Parathyroid adenoma (tissue), 2 donors: Measurements from ENCODE around the gene LRBA.

Source experiments
- H2AFZ ChIP-seq: fragments of 300-600 bp; sonication (generic); one replicate; pipeline ENCODE4 v1.7.0; 2017; ENCODE audit warnings: antibody characterized with exemption, mild to moderate bottlenecking
- H3K27ac ChIP-seq: fragments of 300-600 bp; sonication (generic); one replicate; pipeline ENCODE4 v1.7.0; 2017
- H3K27me3 ChIP-seq: fragments of 300-600 bp; sonication (generic); one replicate; pipeline ENCODE4 v1.7.0; 2017; ENCODE audit warnings: low read length; ENCODE audit not compliant: control insufficient read depth, insufficient read depth
- H3K36me3 ChIP-seq: fragments of 300-600 bp; sonication (generic); one replicate; pipeline ENCODE4 v1.7.0; 2017; ENCODE audit warnings: low read length; ENCODE audit not compliant: control insufficient read depth, insufficient read depth
- H3K4me1 ChIP-seq: fragments of 300-600 bp; sonication (generic); one replicate; pipeline ENCODE4 v1.7.0; 2017; ENCODE audit warnings: control low read depth
- H3K4me2 ChIP-seq: fragments of 300-600 bp; sonication (generic); one replicate; pipeline ENCODE4 v1.7.0; 2017; ENCODE audit warnings: low read length
- H3K4me3 ChIP-seq: fragments of 300-600 bp; sonication (generic); one replicate; pipeline ENCODE4 v1.7.0; 2017; ENCODE audit warnings: low read depth, low read length
- H3K79me2 ChIP-seq: fragments of 300-600 bp; sonication (generic); one replicate; pipeline ENCODE4 v1.7.0; 2017; ENCODE audit warnings: control low read depth
- H3K9ac ChIP-seq: fragments of 300-600 bp; sonication (generic); one replicate; pipeline ENCODE4 v1.7.0; 2017; ENCODE audit warnings: mild to moderate bottlenecking
- H3K9me3 ChIP-seq: fragments of 300-600 bp; sonication (generic); one replicate; pipeline ENCODE4 v1.7.0; 2017; ENCODE audit warnings: low read length; ENCODE audit not compliant: control insufficient read depth
- TF ChIP-seq, protein P1 (sequence below): fragments of 300-600 bp; sonication (generic); IDR thresholded peaks from one replicate; pipeline ENCODE4 v1.7.0; 2017; ENCODE audit warnings: antibody characterized with exemption, mild to moderate bottlenecking
- donor health status: primary hyperparathyroidism.

LRBA gene

GRCh38 chr4:150782921-150783320 lies 232.2 kb downstream of the LRBA start:
- Histone ChIP-seq H3K36me3 (no peaks in the 10 kb centered on the region), H3K79me2 (no peaks in the 10 kb centered on the region), H3K4me1 (peaks cover 4% of the 10 kb centered on the region), H2AFZ (no peak overlapping the region), H3K9ac (no peak overlapping the region), H3K4me3 (peak overlapping the region; percentile 17), H3K27ac (peak overlapping the region; percentile 3), H3K9me3 (no peaks in the 10 kb centered on the region), H3K27me3 (no peaks in the 10 kb centered on the region), H3K4me2 (peak overlapping the region; percentile 54)
- TF ChIP-seq, protein P1, sequence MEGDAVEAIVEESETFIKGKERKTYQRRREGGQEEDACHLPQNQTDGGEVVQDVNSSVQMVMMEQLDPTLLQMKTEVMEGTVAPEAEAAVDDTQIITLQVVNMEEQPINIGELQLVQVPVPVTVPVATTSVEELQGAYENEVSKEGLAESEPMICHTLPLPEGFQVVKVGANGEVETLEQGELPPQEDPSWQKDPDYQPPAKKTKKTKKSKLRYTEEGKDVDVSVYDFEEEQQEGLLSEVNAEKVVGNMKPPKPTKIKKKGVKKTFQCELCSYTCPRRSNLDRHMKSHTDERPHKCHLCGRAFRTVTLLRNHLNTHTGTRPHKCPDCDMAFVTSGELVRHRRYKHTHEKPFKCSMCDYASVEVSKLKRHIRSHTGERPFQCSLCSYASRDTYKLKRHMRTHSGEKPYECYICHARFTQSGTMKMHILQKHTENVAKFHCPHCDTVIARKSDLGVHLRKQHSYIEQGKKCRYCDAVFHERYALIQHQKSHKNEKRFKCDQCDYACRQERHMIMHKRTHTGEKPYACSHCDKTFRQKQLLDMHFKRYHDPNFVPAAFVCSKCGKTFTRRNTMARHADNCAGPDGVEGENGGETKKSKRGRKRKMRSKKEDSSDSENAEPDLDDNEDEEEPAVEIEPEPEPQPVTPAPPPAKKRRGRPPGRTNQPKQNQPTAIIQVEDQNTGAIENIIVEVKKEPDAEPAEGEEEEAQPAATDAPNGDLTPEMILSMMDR = no peak

DNA sequence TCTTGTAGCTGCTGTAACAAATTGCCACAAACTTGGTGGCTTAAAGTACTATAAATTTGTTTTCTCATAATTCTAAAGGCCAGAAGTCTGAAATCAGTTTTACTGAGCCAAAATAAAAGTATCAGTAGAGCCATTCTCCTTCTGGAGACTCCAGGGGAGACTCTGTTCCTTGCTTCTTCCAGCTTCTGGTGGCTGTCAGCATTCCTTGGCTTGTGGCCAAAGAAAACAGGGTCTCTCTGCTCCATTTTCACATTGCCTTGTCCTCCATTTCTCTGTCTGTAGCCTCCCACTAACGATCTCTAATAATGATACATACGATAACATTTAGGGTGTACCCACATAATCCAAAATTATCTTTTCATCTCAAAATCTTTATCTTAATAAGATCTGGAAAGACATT lies 232.8 kb downstream of the LRBA start:
- Histone ChIP-seq H3K9me3 (no peaks in the 10 kb centered on the region), H3K36me3 (no peaks in the 10 kb centered on the region), H3K9ac (no peak overlapping the region), H2AFZ (peak overlapping the region; percentile 38), H3K4me3 (peak overlapping the region; percentile 17), H3K27ac (peak overlapping the region; percentile 25), H3K4me1 (peaks cover 4% of the 10 kb centered on the region), H3K4me2 (peak overlapping the region; percentile 54), H3K27me3 (no peaks in the 10 kb centered on the region), H3K79me2 (no peaks in the 10 kb centered on the region)
- TF ChIP-seq, protein P1 = no peak

DNA sequence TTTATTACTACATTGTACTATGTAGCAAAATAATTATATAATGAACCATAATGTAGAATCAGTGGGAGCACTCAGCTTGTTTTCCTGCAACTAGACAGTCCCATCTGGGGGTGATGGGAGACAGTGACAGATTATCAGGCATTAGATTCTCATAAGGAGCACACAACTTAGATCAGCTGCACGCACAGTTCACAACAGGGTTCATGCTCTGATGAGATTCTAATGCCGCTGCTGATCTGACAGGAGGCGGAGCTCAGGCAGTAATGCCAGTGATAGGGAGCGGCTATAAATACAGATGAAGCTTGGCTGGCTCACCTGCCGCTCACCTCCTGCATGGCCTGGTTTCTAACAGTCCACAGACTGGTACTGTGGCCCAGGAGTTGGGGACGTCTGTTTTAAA lies 233.9 kb downstream of the LRBA start:
- TF ChIP-seq, protein P1 = no peak
- Histone ChIP-seq H3K79me2 (no peaks in the 10 kb centered on the region), H3K9me3 (no peaks in the 10 kb centered on the region), H3K27ac (no peak overlapping the region), H3K4me2 (no peak overlapping the region), H3K4me3 (no peak overlapping the region), H3K27me3 (no peaks in the 10 kb centered on the region), H3K36me3 (no peaks in the 10 kb centered on the region), H3K9ac (no peak overlapping the region), H3K4me1 (peaks cover 4% of the 10 kb centered on the region), H2AFZ (no peak overlapping the region)

- Histone ChIP-seq H3K4me2 (no peak overlapping the region), H3K79me2 (no peaks in the 10 kb centered on the region), H3K36me3 (no peaks in the 10 kb centered on the region), H3K4me3 (no peak overlapping the region), H3K9me3 (no peaks in the 10 kb centered on the region), H3K27ac (no peak overlapping the region), H2AFZ (no peak overlapping the region), H3K4me1 (peaks cover 4% of the 10 kb centered on the region), H3K27me3 (no peaks in the 10 kb centered on the region), H3K9ac (no peak overlapping the region)
- TF ChIP-seq, protein P1 = no peak
Measured at GRCh38 chr4:150779707-150780106, 235.4 kb downstream of the LRBA start.

DNA sequence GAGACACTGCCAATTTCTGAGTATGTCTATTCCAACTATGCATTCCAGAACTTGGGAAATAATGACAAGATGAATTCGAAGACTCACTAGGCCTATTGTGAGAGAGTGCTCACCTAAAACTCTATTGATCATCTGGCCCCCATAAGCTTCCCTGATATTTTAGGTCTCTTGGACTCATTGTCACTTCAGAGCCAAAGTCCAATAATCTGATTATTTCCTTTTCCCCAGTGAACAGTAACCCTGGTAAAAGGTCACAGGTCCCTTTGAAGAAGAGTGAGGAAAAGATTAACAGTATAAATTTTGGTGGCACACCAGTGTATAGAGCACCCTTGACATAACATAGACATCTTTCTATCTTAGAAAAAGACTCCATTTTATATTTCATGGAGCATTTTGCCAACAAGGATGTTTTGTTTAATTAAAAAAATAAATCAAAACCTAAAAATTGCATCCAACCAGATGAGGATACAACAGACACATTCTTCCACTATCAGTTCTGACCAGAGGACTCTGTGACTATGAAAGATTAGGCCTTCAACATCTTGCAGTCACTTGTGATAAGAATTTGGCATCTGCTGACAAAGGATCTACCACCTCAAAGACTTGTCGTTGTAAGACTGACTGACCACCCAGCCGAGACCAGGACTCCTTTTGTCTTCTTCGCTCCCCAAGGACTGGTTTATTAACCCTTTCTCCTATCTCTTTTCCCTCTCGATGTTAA lies 241.2 kb downstream of the LRBA start:
- no peaks in the 10 kb centered on the region for H3K79me2 ChIP-seq
- TF ChIP-seq, protein P1 = no peak

More for the DNA sequence above, 241.2 kb downstream of the LRBA start:
- H2AFZ ChIP-seq = no peak overlapping the region
- H3K9ac ChIP-seq = no peak overlapping the region
- H3K4me1 ChIP-seq = no peaks in the 10 kb centered on the region
- H3K4me2 ChIP-seq = no peak overlapping the region
- no peaks in the 10 kb centered on the region for H3K27me3 ChIP-seq
- H3K36me3 ChIP-seq = no peaks in the 10 kb centered on the region
- no peak overlapping the region for H3K27ac ChIP-seq
- no peaks in the 10 kb centered on the region for H3K9me3 ChIP-seq
- H3K4me3 ChIP-seq = no peak overlapping the region
